ENCODE data around the gene ARMC6. TPM values are rescaled to one million over a fixed set of nuclear protein-coding genes. Genes with fewer than 3 reads are reported as not detected.

Gene ARMC6
- total RNA-seq, 1 experiment from 2014 or later: 51.4 TPM

- in situ Hi-C loops (cut with HindIII; ENCODE audit: low pct_unique_long_range_greater_than_20kb, low sequenced_read_pairs): no loop called here
- H3K27me3 ChIP-seq (ENCODE audit: control insufficient read depth, insufficient read depth, low read length): no peaks in the 10 kb centered on the region
- intact Hi-C loops (cut with micrococcal nuclease; ENCODE audit: unreplicated experiment): no loop called here
- 0 out of 2 replicates have a peak, but pooled peaks have one; percentile 46 for ATAC-seq
- DNase-seq (ENCODE audit: low read depth, low spot score): no peak
- TF ChIP-seq CTCF (IDR thresholded peaks at IDR 0.05) (no peak), SIN3A (IDR thresholded peaks at IDR 0.05; ENCODE audit: borderline replicate concordance, insufficient read depth, low read depth, low read length) (no peak), TCF7L2 (IDR thresholded peaks at IDR 0.05; ENCODE audit: low read depth, low read length) (no peak), REST (IDR thresholded peaks at IDR 0.05; ENCODE audit: insufficient read depth in 1 of 2, low read depth in 2 of 2, low read length in 1 of 2) (no peak), POLR2AphosphoS5 (IDR thresholded peaks at IDR 0.05; ENCODE audit: low read depth, low read length) (no peak)
- CTCF ChIA-PET: interaction anchor here (0.6 kb wide), 1 partner anchor 402 kb away, joined by 3 read pairs; no protein-coding TSS in a partner anchor
- H3K27ac ChIP-seq (ENCODE audit: low read length): no peak overlapping the region
- POLR2A ChIA-PET: no interaction called here
- H3K4me3 ChIP-seq (ENCODE audit: low read depth in 2 of 2, low read length in 2 of 2): no peak overlapping the region
- H3K36me3 ChIP-seq (ENCODE audit: control insufficient read depth, insufficient read depth, low read length): 0 out of 2 replicates have a peak, but pooled peaks cover 3% of the 10 kb centered on the region
- H3K4me1 ChIP-seq (ENCODE audit: control insufficient read depth, insufficient read depth, low read length): no peaks in the 10 kb centered on the region
- no TSS peak for BruUV-seq (replicated peaks)
- no peaks in the 10 kb centered on the region for H3K9me3 ChIP-seq (ENCODE audit: control insufficient read depth, insufficient read depth, low read depth, low read length)
Observed at GRCh38 chr19:19051478-19052213, 18.2 kb downstream of the ARMC6 start.

GRCh38 chr19:19052921-19053320, 19.5 kb downstream of the ARMC6 start:
- DNase-seq (ENCODE audit: low read depth, low spot score): no peak
- in situ Hi-C loops (cut with HindIII; ENCODE audit: low pct_unique_long_range_greater_than_20kb, low sequenced_read_pairs): no loop called here
- Histone ChIP-seq H3K9me3 (ENCODE audit: control insufficient read depth, insufficient read depth, low read depth, low read length) (no peaks in the 10 kb centered on the region), H3K4me3 (ENCODE audit: low read depth in 2 of 2, low read length in 2 of 2) (no peak overlapping the region), H3K36me3 (ENCODE audit: control insufficient read depth, insufficient read depth, low read length) (0 out of 2 replicates have a peak, but pooled peaks cover 3% of the 10 kb centered on the region), H3K4me1 (ENCODE audit: control insufficient read depth, insufficient read depth, low read length) (no peaks in the 10 kb centered on the region), H3K27ac (ENCODE audit: low read length) (no peak overlapping the region), H3K27me3 (ENCODE audit: control insufficient read depth, insufficient read depth, low read length) (no peaks in the 10 kb centered on the region)
- no peak for ATAC-seq
- BruUV-seq (replicated peaks): no TSS peak
- POLR2A ChIA-PET: no interaction called here
- CTCF ChIA-PET: interaction anchor here (1.1 kb wide), 1 partner anchor 121 kb away, joined by 3 read pairs; no protein-coding TSS in a partner anchor
- intact Hi-C loops (cut with micrococcal nuclease; ENCODE audit: unreplicated experiment): no loop called here
- TF ChIP-seq CTCF (IDR thresholded peaks at IDR 0.05) (no peak), SIN3A (IDR thresholded peaks at IDR 0.05; ENCODE audit: borderline replicate concordance, insufficient read depth, low read depth, low read length) (no peak), REST (IDR thresholded peaks at IDR 0.05; ENCODE audit: insufficient read depth in 1 of 2, low read depth in 2 of 2, low read length in 1 of 2) (no peak), POLR2AphosphoS5 (IDR thresholded peaks at IDR 0.05; ENCODE audit: low read depth, low read length) (no peak), TCF7L2 (IDR thresholded peaks at IDR 0.05; ENCODE audit: low read depth, low read length) (no peak)
